ENCODE results near the gene CYP4F2. TPM values are rescaled to one million over a fixed set of nuclear protein-coding genes. Genes with fewer than 3 reads are reported as not detected.
"Not testable (repeated sequence)": the region's sequence is repeated elsewhere in the genome, so short reads cannot be mapped to it uniquely, and the experiment has no call there.

Gene CYP4F2
- polyA plus RNA-seq, 1 donor from 2014 or later, result not detected

- no peaks in the 10 kb centered on the region for H3K79me2 ChIP-seq (replicated peaks; ENCODE audit: insufficient read depth, low read length)
- no peaks in the 10 kb centered on the region for H3K27me3 ChIP-seq (ENCODE audit: insufficient read depth, low read depth, low read length)
- no peaks in the 10 kb centered on the region for H3K9me2 ChIP-seq (ENCODE audit: insufficient read depth, low read length)
- no peak overlapping the region for H3K9ac ChIP-seq (ENCODE audit: low read length)
- no peak for TF ChIP-seq TAF1 (IDR thresholded peaks at IDR 0.05; ENCODE audit: low read depth)
- TF ChIP-seq RAD21 (conservative IDR thresholded peaks at IDR 0.05), result no peak
- H3K36me3 ChIP-seq (ENCODE audit: insufficient read depth, low read length), result no peaks in the 10 kb centered on the region
- H3K4me2 ChIP-seq (ENCODE audit: low read length), result no peak overlapping the region
- no peaks in the 10 kb centered on the region for H3K9me3 ChIP-seq (ENCODE audit: low read length)
- no peak overlapping the region for H2AFZ ChIP-seq (ENCODE audit: low read depth, low read length)
- H3K4me3 ChIP-seq (ENCODE audit: low read length), result no peak overlapping the region
- H3F3A ChIP-seq (ENCODE audit: insufficient read depth, low read length, poor library complexity, severe bottlenecking), result no peaks in the 10 kb centered on the region
- no peaks in the 10 kb centered on the region for H4K20me1 ChIP-seq (ENCODE audit: insufficient read depth)
- no peak overlapping the region for H3K27ac ChIP-seq (ENCODE audit: low read length)
Observed at GRCh38 chr19:15850385-15850784, 47.5 kb downstream of the CYP4F2 start.

- Histone ChIP-seq H3K9me2 (ENCODE audit: insufficient read depth, low read length) (no peaks in the 10 kb centered on the region), H3K79me2 (replicated peaks; ENCODE audit: insufficient read depth, low read length) (no peaks in the 10 kb centered on the region), H3K27me3 (ENCODE audit: insufficient read depth, low read depth, low read length) (no peaks in the 10 kb centered on the region), H3K36me3 (ENCODE audit: insufficient read depth, low read length) (no peaks in the 10 kb centered on the region), H3F3A (ENCODE audit: insufficient read depth, low read length, poor library complexity, severe bottlenecking) (no peaks in the 10 kb centered on the region), H4K20me1 (ENCODE audit: insufficient read depth) (no peaks in the 10 kb centered on the region), H3K9me3 (ENCODE audit: low read length) (no peaks in the 10 kb centered on the region), H2AFZ (ENCODE audit: low read depth, low read length) (no peak overlapping the region), H3K9ac (ENCODE audit: low read length) (no peak overlapping the region), H3K27ac (ENCODE audit: low read length) (no peak overlapping the region), H3K4me2 (ENCODE audit: low read length) (no peak overlapping the region), H3K4me3 (ENCODE audit: low read length) (no peak overlapping the region)
- TF ChIP-seq CTCF (IDR thresholded peaks at IDR 0.05; ENCODE audit: poor library complexity, severe bottlenecking), result no peak
- no peak for TF ChIP-seq EP300 (conservative IDR thresholded peaks at IDR 0.05; ENCODE audit: poor library complexity, severe bottlenecking)
- TF ChIP-seq POLR2AphosphoS5 (IDR thresholded peaks at IDR 0.05), result no peak
- no peak for TF ChIP-seq EZH2 (IDR thresholded peaks at IDR 0.05; ENCODE audit: borderline replicate concordance, insufficient read depth, low read length, poor library complexity, severe bottlenecking)
- no peak for TF ChIP-seq RAD21 (conservative IDR thresholded peaks at IDR 0.05)
- no peak for TF ChIP-seq SMC3 (conservative IDR thresholded peaks at IDR 0.05; ENCODE audit: poor library complexity)
- no peak for TF ChIP-seq TAF1 (IDR thresholded peaks at IDR 0.05; ENCODE audit: low read depth)
- no peak for TF ChIP-seq MXI1 (conservative IDR thresholded peaks at IDR 0.05; ENCODE audit: poor library complexity, severe bottlenecking)
- TF ChIP-seq REST (IDR thresholded peaks at IDR 0.05; ENCODE audit: borderline replicate concordance), result no peak
Observed at GRCh38 chr19:15846923-15847322, 51.0 kb downstream of the CYP4F2 start.

- H4K20me1 ChIP-seq (ENCODE audit: insufficient read depth); H3K4me2 ChIP-seq (ENCODE audit: low read length); H3K79me2 ChIP-seq (replicated peaks; ENCODE audit: insufficient read depth, low read length); H3K36me3 ChIP-seq (ENCODE audit: insufficient read depth, low read length); H3K9ac ChIP-seq (ENCODE audit: low read length); H2AFZ ChIP-seq (ENCODE audit: low read depth, low read length); H3K4me3 ChIP-seq (ENCODE audit: low read length); H3K27me3 ChIP-seq (ENCODE audit: insufficient read depth, low read depth, low read length); H3K27ac ChIP-seq (ENCODE audit: low read length); H3K9me3 ChIP-seq (ENCODE audit: low read length); H3F3A ChIP-seq (ENCODE audit: insufficient read depth, low read length, poor library complexity, severe bottlenecking); H3K9me2 ChIP-seq (ENCODE audit: insufficient read depth, low read length): not testable (repeated sequence)
Observed at GRCh38 chr19:15843894-15844222, 54.0 kb downstream of the CYP4F2 start.

All from neural cell (in vitro differentiated cells).